Liver (tissue), 9 donors: Measurements from ENCODE around the gene SEZ6. TPM values are rescaled to one million over a fixed set of nuclear protein-coding genes. Genes with fewer than 3 reads are reported as not detected.
A peak's percentile ranks its signal among the peaks of the same experiment; 100 is the strongest.

Experiments
- DNase-seq: peaks from one replicate; pipeline ENCODE4 v3.0.0-alpha.2; 2017; ENCODE audit warnings: low spot score
- H3K27ac ChIP-seq, 2 donors: one replicate each; pipeline ENCODE4 v1.7.0; 2013; ENCODE audit warnings: inconsistent platforms in 2 of 2, low read length in 2 of 2, control low read depth in 1 of 2, low read depth in 1 of 2, mild to moderate bottlenecking in 1 of 2
- H3K27me3 ChIP-seq, 4 donors: one replicate each; pipeline versions ENCODE4 v1.6.1 to v1.7.0; 2013; ENCODE audit warnings: low read length in 3 of 4, inconsistent platforms in 1 of 4, mild to moderate bottlenecking in 1 of 4, moderate library complexity in 1 of 4; ENCODE audit not compliant: control insufficient read depth in 4 of 4, insufficient read depth in 4 of 4
- H3K36me3 ChIP-seq, 4 donors: one replicate each; pipeline versions ENCODE4 v1.6.1 to v1.7.0; 2013; ENCODE audit warnings: low read length in 3 of 4, mild to moderate bottlenecking in 3 of 4, low read depth in 1 of 4, moderate library complexity in 1 of 4; ENCODE audit not compliant: control insufficient read depth in 4 of 4, insufficient read depth in 3 of 4
- H3K4me1 ChIP-seq, 4 donors: one replicate each; pipeline versions ENCODE4 v1.6.1 to v1.7.0; 2013; ENCODE audit warnings: low read length in 3 of 4, mild to moderate bottlenecking in 3 of 4, moderate library complexity in 1 of 4; ENCODE audit not compliant: control insufficient read depth in 4 of 4, insufficient read depth in 4 of 4
- H3K4me3 ChIP-seq, 3 donors: one replicate each; pipeline versions ENCODE4 v1.6.1 to v1.7.0; 2013; ENCODE audit warnings: low read length in 3 of 3, control low read depth in 1 of 3, low read depth in 1 of 3, mild to moderate bottlenecking in 1 of 3
- H3K9ac ChIP-seq, 2 donors: one replicate each; pipeline ENCODE4 v1.7.0; 2013; ENCODE audit warnings: low read length in 2 of 2, mild to moderate bottlenecking in 2 of 2, moderate library complexity in 2 of 2, control low read depth in 1 of 2, low read depth in 1 of 2
- H3K9me3 ChIP-seq, 4 donors: one replicate each; pipeline versions ENCODE4 v1.6.1 to v1.7.0; 2013; ENCODE audit warnings: low read length in 3 of 4; ENCODE audit not compliant: control insufficient read depth in 4 of 4
- EGR1 ChIP-seq, 2 donors: IDR thresholded peaks; 2 replicates each; pipeline ENCODE4 v1.6.1; 2016 to 2018; ENCODE audit warnings: antibody characterized with exemption in 2 of 2, low read depth in 2 of 2
- FOXA1 ChIP-seq: IDR thresholded peaks from 2 replicates; pipeline ENCODE4 v1.6.1; 2016; ENCODE audit warnings: antibody characterized with exemption
- FOXA2 ChIP-seq: IDR thresholded peaks from 2 replicates; pipeline ENCODE4 v1.6.1; 2016; ENCODE audit warnings: antibody characterized with exemption
- HNF4A ChIP-seq, 2 donors: conservative IDR thresholded peaks; 2 replicates each; pipeline ENCODE4 v1.6.1; 2016; ENCODE audit warnings: antibody characterized with exemption in 2 of 2, mild to moderate bottlenecking in 2 of 2
- HNF4G ChIP-seq: IDR thresholded peaks from 2 replicates; pipeline ENCODE4 v1.6.1; 2016; ENCODE audit warnings: antibody characterized with exemption
- NR2F2 ChIP-seq: IDR thresholded peaks from 2 replicates; pipeline ENCODE4 v1.6.1; 2016; ENCODE audit warnings: antibody characterized with exemption
- RAD21 ChIP-seq, 2 donors: IDR thresholded peaks; 2 replicates each; pipeline ENCODE4 v1.6.1; 2016; ENCODE audit warnings: antibody characterized with exemption in 2 of 2, mild to moderate bottlenecking in 2 of 2
- RXRA ChIP-seq, 2 donors: IDR thresholded peaks; 2 replicates each; pipeline ENCODE4 v1.6.1; 2017 to 2018; ENCODE audit warnings: antibody characterized with exemption in 2 of 2, mild to moderate bottlenecking in 1 of 2
- TAF1 ChIP-seq: conservative IDR thresholded peaks from 2 replicates; pipeline ENCODE4 v1.6.1; 2016; ENCODE audit warnings: antibody characterized with exemption, mild to moderate bottlenecking
- WGBS: extraction: QIAGEN DNeasy Blood & Tissue Kit; methylation state at CpG from one replicate; pipeline ENCODE4 v1.1.7; 2013; 5-methylcytosine and 5-hydroxymethylcytosine counted together
- polyA plus RNA-seq, 2 donors: library from polyadenylated mRNA; stranded (reverse) in 1 of 2; unstranded in 1 of 2; fragments of 200-250 nt in 1 of 2; fragments of >200 nt in 1 of 2; fragmentation: Nextera tagmentation in 1 of 2; extraction: Ambion mirVana in 1 of 2; gene quantifications; one replicate each; pipeline versions ENCODE4 v1.2.1 to v1.2.3, GENCODE V29; 2013 to 2015
- total RNA-seq, 2 donors: library from RNA; depleted of rRNA; stranded (reverse); fragments of >200 nt; gene quantifications; one replicate each; pipeline ENCODE4 v1.2.3, GENCODE V29; 2014
- TF ChIP-seq, protein P1 (sequence below): IDR thresholded peaks from 2 replicates; pipeline ENCODE4 v1.6.1; 2016; ENCODE audit warnings: antibody characterized with exemption
- TF ChIP-seq, protein P2 (sequence below): fragments of 150-350 bp; IDR thresholded peaks from 2 replicates; pipeline ENCODE4 v1.5.1; 2017; ENCODE audit warnings: improper control_type of control experiment, low read depth, low read length; ENCODE audit not compliant: missing input control
- TF ChIP-seq, protein P3 (sequence below): IDR thresholded peaks from 2 replicates; pipeline ENCODE4 v1.6.1; 2016; ENCODE audit warnings: antibody characterized with exemption
- donor health status: healthy.
- donor health status: healthy.
- donor health status: healthy.
- donor health status: healthy.
- donor health status: healthy.

The SEZ6 gene
- total and polyA plus RNA-seq, 4 donors, result 0.39 TPM; not detected in 3

DNA sequence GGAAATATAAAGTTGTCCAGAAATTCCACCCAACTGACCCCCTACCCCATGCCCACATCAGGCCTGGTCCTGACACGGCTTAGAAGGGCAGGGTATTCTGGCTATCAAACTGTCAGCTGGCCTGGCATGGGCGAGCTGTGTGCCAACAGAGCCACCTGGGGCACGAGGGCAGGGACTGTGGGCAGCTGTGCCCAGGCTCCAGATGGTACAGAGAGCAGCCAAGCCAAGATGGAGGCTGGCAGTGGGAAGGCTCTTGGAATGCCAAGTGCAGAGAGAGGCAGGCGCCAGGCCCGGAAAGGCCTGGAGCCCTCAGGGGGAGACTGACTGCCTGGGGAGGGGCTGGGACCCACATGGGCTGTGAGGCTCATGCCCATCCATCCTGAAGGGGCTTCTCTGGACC lies 30.2 kb downstream of the SEZ6 start:
- Histone ChIP-seq H3K36me3 (no peaks in the 10 kb centered on the region), H3K27ac (no peak overlapping the region), H3K9me3 (no peaks in the 10 kb centered on the region), H3K4me3 (no peak overlapping the region), H3K4me1 (peaks cover 1 to 25% (median 17%) of the 10 kb centered on the region in 4 donors), H3K27me3 (no peaks in the 10 kb centered on the region), H3K9ac (no peak overlapping the region)
- TF ChIP-seq HNF4G (no peak), RXRA (IDR thresholded peaks at IDR 0.05) (no peak), FOXA2 (no peak), RAD21 (IDR thresholded peaks at IDR 0.05) (no peak)
- 78% methylated on average over 5 of the region's 5 CpGs for WGBS
- DNase-seq, result no peak

DNA sequence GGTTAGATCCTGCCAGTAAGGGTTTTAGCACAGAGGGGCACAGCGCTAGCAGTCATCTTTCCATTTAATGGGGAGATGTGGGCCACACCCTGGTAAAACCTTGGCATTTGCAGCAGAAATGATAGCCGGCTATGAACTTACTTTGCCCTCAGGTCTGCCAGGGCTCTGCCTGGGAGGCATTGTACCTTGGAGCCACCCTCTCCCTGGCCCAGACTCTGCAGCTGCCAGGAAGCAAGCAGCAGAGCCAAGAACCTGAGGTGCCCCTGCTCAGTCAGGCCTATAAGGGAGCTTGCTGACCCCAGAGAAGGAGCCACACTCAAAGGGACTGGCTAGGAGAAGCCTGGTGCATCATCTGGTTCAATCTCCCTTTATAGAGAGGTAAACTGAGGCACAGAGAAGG lies 30.8 kb downstream of the SEZ6 start:
- H3K4me1 ChIP-seq, result peaks cover 4 to 31% (median 23%) of the 10 kb centered on the region in 4 donors
- H3K27me3 ChIP-seq, result no peaks in the 10 kb centered on the region
- DNase-seq, result no peak
- no peak overlapping the region for H3K4me3 ChIP-seq
- no peak overlapping the region for H3K27ac ChIP-seq
- H3K36me3 ChIP-seq, result no peaks in the 10 kb centered on the region
- 69% methylated on average over 2 of the region's 2 CpGs for WGBS
- no peak overlapping the region for H3K9ac ChIP-seq
- H3K9me3 ChIP-seq, result no peaks in the 10 kb centered on the region
- TF ChIP-seq NR2F2 (no peak), HNF4A (conservative IDR thresholded peaks at IDR 0.05) (peak; percentile 32)

DNA sequence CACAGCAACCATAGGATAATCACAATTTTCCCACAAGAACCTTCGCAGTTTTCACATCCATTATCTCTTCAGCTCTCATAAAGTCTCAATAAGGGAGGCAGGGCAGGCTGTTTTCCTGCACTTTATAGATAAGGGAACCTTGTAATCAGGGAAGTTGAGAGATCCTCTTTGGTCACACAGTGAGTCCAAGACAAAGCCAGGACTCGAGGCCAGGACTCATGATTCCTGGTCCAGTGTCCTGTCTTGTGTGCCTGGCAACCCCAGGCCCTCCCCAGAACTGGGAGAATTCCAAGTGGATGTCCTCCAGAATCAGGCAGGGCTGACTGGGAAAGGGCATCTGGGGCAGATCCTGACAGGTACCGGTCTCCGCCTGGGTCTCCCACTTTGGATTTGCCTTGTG lies 31.4 kb downstream of the SEZ6 start:
- H3K27me3 ChIP-seq, result no peaks in the 10 kb centered on the region
- no peaks in the 10 kb centered on the region for H3K9me3 ChIP-seq
- TF ChIP-seq FOXA1, result no peak
- TF ChIP-seq, protein P1, sequence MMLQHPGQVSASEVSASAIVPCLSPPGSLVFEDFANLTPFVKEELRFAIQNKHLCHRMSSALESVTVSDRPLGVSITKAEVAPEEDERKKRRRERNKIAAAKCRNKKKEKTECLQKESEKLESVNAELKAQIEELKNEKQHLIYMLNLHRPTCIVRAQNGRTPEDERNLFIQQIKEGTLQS, result no peak
- TF ChIP-seq EGR1 (IDR thresholded peaks at IDR 0.05; ENCODE audit: low read depth in 2 of 2), result no peak
- TF ChIP-seq TAF1, result no peak
- TF ChIP-seq, protein P2, sequence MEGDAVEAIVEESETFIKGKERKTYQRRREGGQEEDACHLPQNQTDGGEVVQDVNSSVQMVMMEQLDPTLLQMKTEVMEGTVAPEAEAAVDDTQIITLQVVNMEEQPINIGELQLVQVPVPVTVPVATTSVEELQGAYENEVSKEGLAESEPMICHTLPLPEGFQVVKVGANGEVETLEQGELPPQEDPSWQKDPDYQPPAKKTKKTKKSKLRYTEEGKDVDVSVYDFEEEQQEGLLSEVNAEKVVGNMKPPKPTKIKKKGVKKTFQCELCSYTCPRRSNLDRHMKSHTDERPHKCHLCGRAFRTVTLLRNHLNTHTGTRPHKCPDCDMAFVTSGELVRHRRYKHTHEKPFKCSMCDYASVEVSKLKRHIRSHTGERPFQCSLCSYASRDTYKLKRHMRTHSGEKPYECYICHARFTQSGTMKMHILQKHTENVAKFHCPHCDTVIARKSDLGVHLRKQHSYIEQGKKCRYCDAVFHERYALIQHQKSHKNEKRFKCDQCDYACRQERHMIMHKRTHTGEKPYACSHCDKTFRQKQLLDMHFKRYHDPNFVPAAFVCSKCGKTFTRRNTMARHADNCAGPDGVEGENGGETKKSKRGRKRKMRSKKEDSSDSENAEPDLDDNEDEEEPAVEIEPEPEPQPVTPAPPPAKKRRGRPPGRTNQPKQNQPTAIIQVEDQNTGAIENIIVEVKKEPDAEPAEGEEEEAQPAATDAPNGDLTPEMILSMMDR, result no peak
- no peak for TF ChIP-seq RXRA (IDR thresholded peaks at IDR 0.05)
- no peak overlapping the region for H3K9ac ChIP-seq
- H3K4me1 ChIP-seq, result peaks cover 4 to 32% (median 23%) of the 10 kb centered on the region in 4 donors
- WGBS, result 52% methylated on average over 4 of the region's 4 CpGs
- no peak overlapping the region for H3K27ac ChIP-seq
- no peak for DNase-seq
- no peak overlapping the region for H3K4me3 ChIP-seq
- no peaks in the 10 kb centered on the region for H3K36me3 ChIP-seq

DNA sequence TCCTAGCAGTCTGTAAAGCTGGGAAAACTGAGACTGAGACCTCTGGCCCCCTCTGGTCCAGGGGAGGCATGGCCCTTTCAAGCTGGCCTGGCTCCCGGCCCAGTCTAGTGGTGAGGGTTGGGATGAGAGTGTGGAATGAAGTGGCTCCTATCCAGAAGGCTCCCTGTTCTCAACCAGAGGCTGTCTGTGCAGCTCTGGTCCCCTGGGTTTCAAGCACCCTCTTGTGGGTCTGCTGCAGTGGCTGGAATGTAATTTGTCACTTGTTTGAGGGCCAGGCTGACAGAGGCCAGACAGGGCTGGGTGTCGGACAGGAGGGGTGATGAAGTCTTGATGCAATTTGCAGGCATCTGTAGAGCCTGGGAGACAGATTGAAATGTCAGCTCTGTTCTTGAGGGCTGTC lies 32.4 kb downstream of the SEZ6 start:
- H3K27me3 ChIP-seq, result no peaks in the 10 kb centered on the region
- no peak overlapping the region for H3K9ac ChIP-seq
- TF ChIP-seq, protein P3, sequence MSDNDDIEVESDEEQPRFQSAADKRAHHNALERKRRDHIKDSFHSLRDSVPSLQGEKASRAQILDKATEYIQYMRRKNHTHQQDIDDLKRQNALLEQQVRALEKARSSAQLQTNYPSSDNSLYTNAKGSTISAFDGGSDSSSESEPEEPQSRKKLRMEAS, result no peak
- TF ChIP-seq, protein P2, result peak; percentile 11
- no peak overlapping the region for H3K4me3 ChIP-seq
- WGBS, result 85% methylated on average over 2 of the region's 2 CpGs
- no peak for DNase-seq
- H3K4me1 ChIP-seq, result peaks cover 4 to 37% (median 25%) of the 10 kb centered on the region in 4 donors
- no peaks in the 10 kb centered on the region for H3K36me3 ChIP-seq
- H3K9me3 ChIP-seq, result no peaks in the 10 kb centered on the region
- H3K27ac ChIP-seq, result no peak overlapping the region
